SKM-1 treated with dmso at 0.1 percent for 144 hours (cell line): ENCODE results near the gene SAPCD1.
"Not testable (repeated sequence)": the region's sequence is repeated elsewhere in the genome, so short reads cannot be mapped to it uniquely, and the experiment has no call there.

Experiments
- DNase-seq: peaks from one replicate; lab custom pipeline; 2025; ENCODE audit not compliant: unreplicated experiment; lab: John Stamatoyannopoulos, UW

SAPCD1 gene

DNA sequence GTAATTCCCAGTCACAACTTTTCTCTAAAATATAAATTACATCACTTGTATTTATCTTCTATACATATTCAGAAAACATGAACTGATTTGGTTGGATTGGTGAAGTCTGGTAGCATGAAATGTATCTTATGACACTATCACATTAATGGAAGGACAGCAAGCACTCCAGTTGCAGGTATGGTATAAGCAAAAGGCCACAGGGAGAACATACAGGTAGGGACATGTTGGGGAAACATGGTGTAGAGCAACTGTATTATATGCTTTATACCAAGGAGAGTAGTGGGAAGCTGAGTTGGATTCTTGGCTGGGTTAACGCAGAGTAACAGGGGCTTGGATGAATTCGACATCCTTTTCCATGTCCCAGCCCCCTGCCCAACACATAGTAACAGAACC, 34.5 kb downstream of the SAPCD1 start:
- DNase-seq = no peak

DNA sequence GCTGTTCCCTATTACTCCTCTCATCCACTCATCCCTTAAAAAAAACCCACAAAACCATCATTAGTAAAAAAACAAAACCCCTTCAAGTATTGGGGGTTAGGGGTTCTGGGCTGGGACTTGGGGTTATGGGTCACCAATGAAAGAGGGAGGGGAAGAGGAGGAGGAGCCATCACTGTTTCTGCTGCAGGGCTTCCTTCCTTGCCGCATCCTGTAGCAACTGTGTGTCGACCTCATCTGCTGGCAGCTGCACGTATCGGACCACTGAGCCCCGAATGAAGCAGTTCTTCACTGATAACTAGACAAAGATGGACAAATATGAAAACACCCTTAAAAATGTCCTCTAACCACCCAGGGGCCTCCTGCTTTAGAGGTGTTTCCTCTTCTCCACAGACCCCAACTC, 35.1 kb downstream of the SAPCD1 start:
- no peak for DNase-seq

DNA sequence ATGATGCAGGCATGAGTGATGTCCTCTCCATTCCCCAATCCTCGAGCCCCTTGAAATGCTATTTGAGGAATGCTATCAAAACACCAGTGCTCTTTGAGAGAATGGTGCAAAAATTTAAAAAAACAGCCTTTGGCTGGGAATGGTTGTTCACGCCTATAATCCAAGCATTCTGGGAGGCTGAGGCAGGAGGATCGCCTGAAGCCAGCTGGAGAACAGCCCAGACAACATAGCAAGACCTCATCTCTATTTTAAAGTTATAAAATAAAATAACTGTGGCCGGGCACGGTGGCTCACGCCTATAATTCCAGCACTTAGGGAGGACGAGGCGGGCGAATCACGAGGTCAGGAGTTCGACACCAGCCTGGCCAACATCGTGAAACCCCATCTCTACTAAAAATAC, 37.3 kb downstream of the SAPCD1 start:
- DNase-seq = no peak

DNA sequence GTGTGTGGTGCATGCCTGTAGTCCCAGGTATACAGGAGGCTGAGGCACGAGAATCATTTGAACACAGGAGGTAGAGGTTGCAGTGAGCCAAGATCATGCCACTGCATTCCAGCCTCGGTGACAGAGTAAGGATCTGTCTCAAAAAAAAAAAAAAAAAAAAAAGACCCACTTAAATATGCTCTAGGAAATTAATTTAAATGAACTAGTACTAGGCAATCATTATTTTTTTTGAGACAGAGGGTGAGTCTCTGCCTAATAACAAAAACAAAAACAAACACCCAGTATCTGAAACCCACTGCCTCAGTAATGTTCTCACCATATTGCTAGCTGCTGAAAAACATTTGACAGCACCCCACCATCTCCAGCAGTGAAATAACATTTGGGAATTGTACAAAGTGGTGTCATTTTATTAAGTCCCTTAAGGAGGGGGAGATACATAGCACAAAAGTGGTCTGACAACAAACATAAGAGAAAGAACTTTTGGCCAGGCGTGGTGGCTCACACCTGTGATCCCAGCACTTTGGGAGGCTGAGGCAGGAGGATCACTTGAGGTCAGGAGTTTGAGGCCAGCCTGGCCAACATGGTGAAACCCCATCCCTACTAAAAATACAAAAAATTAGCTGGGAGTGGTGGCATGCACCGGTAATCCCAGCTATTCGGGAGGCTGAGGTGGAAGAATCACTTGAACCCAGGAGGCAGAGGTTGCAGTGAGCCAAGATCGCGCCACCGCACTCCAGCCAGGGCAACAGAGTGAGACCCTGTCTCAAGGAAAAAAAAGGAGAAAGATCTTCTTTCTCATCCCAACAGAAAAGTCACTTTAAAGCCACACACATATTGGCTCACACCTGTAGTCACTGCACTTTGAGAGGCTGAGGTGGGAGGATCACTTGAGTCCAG, 38.8 kb downstream of the SAPCD1 start:
- not testable (repeated sequence) for DNase-seq

DNA sequence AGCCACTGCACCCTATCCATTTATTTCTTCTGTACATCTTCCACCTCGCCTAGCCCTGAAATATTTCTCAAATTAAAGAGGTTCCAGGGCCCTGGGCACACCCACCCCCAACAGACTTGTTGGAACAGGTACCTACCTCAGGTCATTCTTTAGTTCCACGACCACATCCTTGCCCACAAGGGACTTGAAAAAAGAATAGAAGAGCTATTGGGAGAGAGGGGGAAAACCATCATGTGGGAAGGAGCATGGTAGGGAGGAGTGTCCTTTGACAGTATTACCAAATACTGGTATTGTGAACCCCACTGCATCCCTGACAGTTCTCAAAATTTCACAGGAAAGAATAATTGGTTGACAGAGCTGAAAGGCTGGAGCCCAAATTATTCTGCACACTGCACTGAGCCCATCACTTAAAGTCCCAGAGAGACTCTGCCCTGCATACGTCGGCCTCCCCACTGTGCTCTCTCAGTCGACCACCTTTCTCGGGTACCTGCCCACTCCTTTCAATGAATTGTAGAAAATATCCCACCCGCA, 43.5 kb downstream of the SAPCD1 start:
- DNase-seq = no peak

DNA sequence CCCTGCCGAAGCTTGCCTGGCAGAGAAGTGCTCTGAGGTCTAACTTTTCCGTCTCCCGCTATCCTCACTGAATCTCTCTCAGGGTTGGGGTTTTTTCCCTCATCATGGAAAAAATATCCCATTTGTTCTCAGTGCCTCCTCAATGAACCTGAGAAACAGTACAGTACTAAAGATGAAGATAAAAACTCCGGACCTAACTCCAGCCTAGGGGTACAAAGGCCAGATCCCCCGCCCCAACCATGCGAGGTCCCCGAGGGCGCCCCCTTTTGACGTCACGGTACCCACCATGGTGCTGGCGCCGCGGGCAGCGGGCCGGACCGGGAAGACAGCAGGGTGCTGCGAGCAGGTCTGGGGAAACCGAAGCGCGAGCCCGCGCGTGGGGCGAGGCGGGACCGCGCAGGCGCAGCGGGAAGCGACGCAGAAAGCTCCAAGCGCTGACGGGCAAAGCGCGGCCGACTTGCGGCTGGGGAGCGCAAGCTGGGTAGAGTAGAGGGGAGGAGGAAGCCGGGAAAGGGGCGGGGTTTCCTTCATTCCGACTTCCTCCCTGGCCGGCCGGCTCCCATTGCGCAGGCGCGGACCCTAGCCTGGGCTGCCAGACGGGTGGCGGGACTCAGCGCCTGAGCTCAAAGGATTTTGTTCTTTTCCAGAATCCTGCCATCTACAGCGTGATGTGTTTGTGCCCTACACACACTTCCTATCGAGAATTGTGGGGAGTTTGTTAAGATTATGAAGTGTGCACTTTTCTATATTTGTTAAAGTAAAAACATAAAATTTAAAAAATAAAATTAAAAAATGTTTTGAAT, 44.2 kb downstream of the SAPCD1 start, which contains the start of gene LSM2:
Gene LSM2, minus strand, starts transcription at position 497 of the 803 bp plus-strand sequence. Its CDS starts 209 bp downstream, at position 288.
- peak; percentile 95 for DNase-seq

DNA sequence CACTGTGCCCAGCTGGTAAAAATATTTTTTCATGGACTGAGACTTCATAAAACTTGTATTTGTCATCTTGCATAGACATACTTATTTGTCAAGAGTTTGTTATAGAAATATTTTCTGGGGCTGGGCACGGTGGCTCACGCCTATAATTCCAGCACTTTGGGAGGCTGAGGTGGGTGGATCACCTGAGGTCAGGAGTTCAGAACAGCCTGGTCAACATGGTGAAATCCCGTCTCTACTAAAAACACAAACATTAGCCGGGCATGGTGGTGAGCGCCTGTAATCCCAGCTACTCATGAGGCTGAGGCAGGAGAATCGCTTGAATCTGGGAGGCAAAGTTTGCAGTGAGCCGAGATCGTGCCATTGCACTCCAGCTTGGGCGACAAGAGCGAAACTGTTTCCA, 46.1 kb downstream of the SAPCD1 start:
- not testable (repeated sequence) for DNase-seq

DNA sequence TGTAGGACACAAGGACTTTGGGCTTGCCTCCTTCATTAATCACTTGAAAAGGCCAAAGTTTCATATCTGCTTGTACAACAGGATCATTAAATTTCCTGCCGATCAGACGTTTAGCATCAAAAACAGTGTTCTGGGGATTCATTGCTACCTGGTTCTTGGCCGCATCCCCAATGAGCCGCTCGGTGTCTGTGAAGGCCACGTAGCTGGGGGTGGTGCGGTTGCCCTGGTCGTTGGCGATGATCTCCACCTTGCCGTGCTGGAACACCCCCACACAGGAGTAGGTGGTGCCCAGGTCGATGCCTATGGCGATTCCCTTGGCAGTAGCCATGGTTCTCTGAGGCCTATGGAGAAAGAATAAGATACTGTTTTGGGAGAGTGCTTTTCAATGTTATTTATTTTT, 49.2 kb downstream of the SAPCD1 start:
- no peak for DNase-seq

DNA sequence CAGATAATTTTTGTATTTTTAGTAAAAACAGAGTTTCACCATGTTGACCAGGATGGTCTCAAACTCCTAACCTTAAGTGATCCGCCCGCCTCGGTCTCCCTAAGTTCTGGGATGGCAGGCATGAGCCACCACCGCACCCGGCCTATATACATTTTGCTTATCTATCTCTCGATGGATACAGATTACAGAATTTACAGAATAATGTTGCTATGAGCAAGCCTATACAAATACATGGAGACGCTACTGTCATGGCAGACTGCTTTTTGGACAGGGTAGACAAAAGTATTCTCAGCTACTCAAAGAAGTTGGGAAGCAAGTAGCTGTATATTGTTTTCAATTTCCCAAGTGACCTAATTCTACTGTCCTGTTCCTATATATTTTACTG, 51.0 kb downstream of the SAPCD1 start:
- no peak for DNase-seq
